ENCODE measurements around the gene SIM2. TPM values are rescaled to one million over a fixed set of nuclear protein-coding genes. Genes with fewer than 3 reads are reported as not detected.

Gene SIM2
- total and polyA plus RNA-seq, 9 donors = 0.01 to 0.23 (median 0.11) TPM; not detected in 4

- TF ChIP-seq CTCF (IDR thresholded peaks at IDR 0.05) (no peak), EP300 (IDR thresholded peaks at IDR 0.05) (no peak), POLR2A (IDR thresholded peaks at IDR 0.05) (no peak)
- Histone ChIP-seq H3K4me3 (no peak overlapping the region), H3K4me1 (ENCODE audit: insufficient read depth) (peaks cover 6% of the 10 kb centered on the region), H3K27ac (no peak overlapping the region), H3K36me3 (no peaks in the 10 kb centered on the region), H3K27me3 (peaks cover 11% of the 10 kb centered on the region), H3K9me3 (no peaks in the 10 kb centered on the region)
- WGBS, 3 donors = 5 to 9% (median 6%) methylated on average over 30 of the region's 30 CpGs
- intact Hi-C loops (cut with DNase I) = no loop called here
- no peak for DNase-seq
These were observed 1.5 kb downstream of the SIM2 start for GRCh38 chr21:36700295-36700970.

- 3 to 12% (median 5%) methylated on average over 35 to 65 of the region's 65 CpGs for WGBS, 3 donors
- H3K4me3 ChIP-seq = peak overlapping the region; percentile 9
- H3K36me3 ChIP-seq = no peaks in the 10 kb centered on the region
- no peak overlapping the region for H3K27ac ChIP-seq
- H3K9me3 ChIP-seq = no peaks in the 10 kb centered on the region
- TF ChIP-seq EP300 (IDR thresholded peaks at IDR 0.05) (no peak), POLR2A (IDR thresholded peaks at IDR 0.05) (no peak), CTCF (IDR thresholded peaks at IDR 0.05) (no peak)
- peaks cover 11% of the 10 kb centered on the region for H3K27me3 ChIP-seq
- H3K4me1 ChIP-seq (ENCODE audit: insufficient read depth) = peaks cover 6% of the 10 kb centered on the region
- intact Hi-C loops (cut with DNase I) = no loop called here
- DNase-seq = no peak
These were observed 2.2 kb downstream of the SIM2 start for GRCh38 chr21:36700971-36701755.

GRCh38 chr21:36701756-36702621, 3.1 kb downstream of the SIM2 start:
- H3K4me3 ChIP-seq = no peak overlapping the region
- intact Hi-C loops (cut with DNase I) = no loop called here
- no peak overlapping the region for H3K27ac ChIP-seq
- peaks cover 6% of the 10 kb centered on the region for H3K4me1 ChIP-seq (ENCODE audit: insufficient read depth)
- no peak for DNase-seq
- peaks cover 13% of the 10 kb centered on the region for H3K27me3 ChIP-seq
- no peaks in the 10 kb centered on the region for H3K9me3 ChIP-seq
- H3K36me3 ChIP-seq = no peaks in the 10 kb centered on the region
- no peak for TF ChIP-seq CTCF (IDR thresholded peaks at IDR 0.05)
- no peak for TF ChIP-seq POLR2A (IDR thresholded peaks at IDR 0.05)
- TF ChIP-seq EP300 (IDR thresholded peaks at IDR 0.05) = no peak
- WGBS, 3 donors = 16 to 22% (median 18%) methylated on average over 26 of the region's 26 CpGs

- WGBS, 3 donors = 23 to 42% (median 33%) methylated on average over 6 of the region's 6 CpGs
- Histone ChIP-seq H3K36me3 (no peaks in the 10 kb centered on the region), H3K4me1 (ENCODE audit: insufficient read depth) (peaks cover 6% of the 10 kb centered on the region), H3K27ac (no peak overlapping the region), H3K27me3 (peaks cover 16% of the 10 kb centered on the region), H3K9me3 (no peaks in the 10 kb centered on the region), H3K4me3 (no peak overlapping the region)
- intact Hi-C loops (cut with DNase I) = no loop called here
- no peak for TF ChIP-seq POLR2A (IDR thresholded peaks at IDR 0.05)
- no peak for TF ChIP-seq EP300 (IDR thresholded peaks at IDR 0.05)
- no peak for TF ChIP-seq CTCF (IDR thresholded peaks at IDR 0.05)
- no peak for DNase-seq
These were observed 3.7 kb downstream of the SIM2 start for GRCh38 chr21:36702622-36702968.
